ENCODE measurements around the gene GATA3. TPM values are rescaled to one million over a fixed set of nuclear protein-coding genes. Genes with fewer than 3 reads are reported as not detected.

Gene GATA3
- total RNA-seq, 1 experiment from 2014 or later = 5.9 TPM

DNA sequence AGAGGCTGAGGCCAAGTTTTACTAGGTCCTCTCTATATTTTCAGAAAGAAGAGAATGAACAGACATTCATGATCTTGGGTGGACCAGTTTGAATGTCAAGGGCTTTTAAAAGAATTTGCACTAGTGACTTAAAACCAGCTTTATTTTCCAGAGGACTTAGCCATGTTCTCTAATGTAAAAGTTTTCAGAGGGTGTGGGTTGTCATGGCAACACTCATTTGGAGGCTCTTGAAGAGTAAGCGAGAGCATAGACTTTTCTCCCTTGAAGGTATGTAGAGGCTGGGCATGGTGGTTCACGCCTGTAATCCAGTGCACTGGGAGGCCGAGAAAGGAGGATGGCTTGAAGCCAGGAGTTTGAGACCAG is 61.1 kb downstream of the GATA3 start:
- no peak for TF ChIP-seq REST (IDR thresholded peaks at IDR 0.05; ENCODE audit: insufficient read depth in 1 of 2, low read depth in 2 of 2, low read length in 1 of 2)
- no TSS peak for BruUV-seq (replicated peaks)
- Histone ChIP-seq H3K27me3 (ENCODE audit: control insufficient read depth, insufficient read depth, low read length) (no peaks in the 10 kb centered on the region), H3K4me3 (ENCODE audit: low read depth in 2 of 2, low read length in 2 of 2) (no peak overlapping the region), H3K36me3 (ENCODE audit: control insufficient read depth, insufficient read depth, low read length) (no peaks in the 10 kb centered on the region), H3K9me3 (ENCODE audit: control insufficient read depth, insufficient read depth, low read depth, low read length) (no peaks in the 10 kb centered on the region), H3K4me1 (ENCODE audit: control insufficient read depth, insufficient read depth, low read length) (no peaks in the 10 kb centered on the region), H3K27ac (ENCODE audit: low read length) (no peak overlapping the region)
- DNase-seq (ENCODE audit: low read depth, low spot score) (no peak), ATAC-seq (no peak)
- ChIA-PET POLR2A (no interaction called here), CTCF (no interaction called here)
- intact Hi-C loops (cut with micrococcal nuclease; ENCODE audit: unreplicated experiment) (no loop called here), in situ Hi-C loops (cut with HindIII; ENCODE audit: low pct_unique_long_range_greater_than_20kb, low sequenced_read_pairs) (no loop called here)

- in situ Hi-C loops (cut with HindIII; ENCODE audit: low pct_unique_long_range_greater_than_20kb, low sequenced_read_pairs) (no loop called here), intact Hi-C loops (cut with micrococcal nuclease; ENCODE audit: unreplicated experiment) (no loop called here)
- ChIA-PET CTCF (no interaction called here), POLR2A (no interaction called here)
- Histone ChIP-seq H3K27me3 (ENCODE audit: control insufficient read depth, insufficient read depth, low read length) (no peaks in the 10 kb centered on the region), H3K36me3 (ENCODE audit: control insufficient read depth, insufficient read depth, low read length) (no peaks in the 10 kb centered on the region), H3K4me1 (ENCODE audit: control insufficient read depth, insufficient read depth, low read length) (no peaks in the 10 kb centered on the region), H3K27ac (ENCODE audit: low read length) (no peak overlapping the region), H3K9me3 (ENCODE audit: control insufficient read depth, insufficient read depth, low read depth, low read length) (no peaks in the 10 kb centered on the region), H3K4me3 (ENCODE audit: low read depth in 2 of 2, low read length in 2 of 2) (no peak overlapping the region)
- ATAC-seq (no peak), DNase-seq (ENCODE audit: low read depth, low spot score) (no peak)
- no TSS peak for BruUV-seq (replicated peaks)
- TF ChIP-seq TCF7L2 (IDR thresholded peaks at IDR 0.05; ENCODE audit: low read depth, low read length) = no peak
- TF ChIP-seq, protein P1, sequence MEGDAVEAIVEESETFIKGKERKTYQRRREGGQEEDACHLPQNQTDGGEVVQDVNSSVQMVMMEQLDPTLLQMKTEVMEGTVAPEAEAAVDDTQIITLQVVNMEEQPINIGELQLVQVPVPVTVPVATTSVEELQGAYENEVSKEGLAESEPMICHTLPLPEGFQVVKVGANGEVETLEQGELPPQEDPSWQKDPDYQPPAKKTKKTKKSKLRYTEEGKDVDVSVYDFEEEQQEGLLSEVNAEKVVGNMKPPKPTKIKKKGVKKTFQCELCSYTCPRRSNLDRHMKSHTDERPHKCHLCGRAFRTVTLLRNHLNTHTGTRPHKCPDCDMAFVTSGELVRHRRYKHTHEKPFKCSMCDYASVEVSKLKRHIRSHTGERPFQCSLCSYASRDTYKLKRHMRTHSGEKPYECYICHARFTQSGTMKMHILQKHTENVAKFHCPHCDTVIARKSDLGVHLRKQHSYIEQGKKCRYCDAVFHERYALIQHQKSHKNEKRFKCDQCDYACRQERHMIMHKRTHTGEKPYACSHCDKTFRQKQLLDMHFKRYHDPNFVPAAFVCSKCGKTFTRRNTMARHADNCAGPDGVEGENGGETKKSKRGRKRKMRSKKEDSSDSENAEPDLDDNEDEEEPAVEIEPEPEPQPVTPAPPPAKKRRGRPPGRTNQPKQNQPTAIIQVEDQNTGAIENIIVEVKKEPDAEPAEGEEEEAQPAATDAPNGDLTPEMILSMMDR (IDR thresholded peaks at IDR 0.05) = no peak
- TF ChIP-seq SIN3A (IDR thresholded peaks at IDR 0.05; ENCODE audit: borderline replicate concordance, insufficient read depth, low read depth, low read length) = no peak
- TF ChIP-seq REST (IDR thresholded peaks at IDR 0.05; ENCODE audit: insufficient read depth in 1 of 2, low read depth in 2 of 2, low read length in 1 of 2) = no peak
- TF ChIP-seq POLR2AphosphoS5 (IDR thresholded peaks at IDR 0.05; ENCODE audit: low read depth, low read length) = no peak
These were observed 62.0 kb downstream of the GATA3 start for GRCh38 chr10:8116474-8116873.
